T-helper 9 cell (primary cell): ENCODE measurements around the gene VPS25.
A peak's percentile ranks its signal among the peaks of the same experiment; 100 is the strongest.
"Not testable (repeated sequence)": the region's sequence is repeated elsewhere in the genome, so short reads cannot be mapped to it uniquely, and the experiment has no call there.

Source experiments
- DNase-seq: peaks from one replicate; pipeline ENCODE4 v3.0.0-alpha.2; 2020
- total RNA-seq, 2 donors: gene quantifications; one replicate each; lab custom pipeline; 2026; lab: John Stamatoyannopoulos, UW

The VPS25 gene
- total RNA-seq = 10.6 to 21.4 reads per million in 2 donors

GRCh38 chr17:42773290-42774035 lies at the start of gene VPS25:
Gene VPS25, plus strand, starts transcription at chr17:42773449. Its CDS starts 27 bp downstream, at chr17:42773476.
- DNase-seq = peak; percentile 54

- no peak for DNase-seq
Measured at GRCh38 chr17:42723636-42724035, 49.6 kb upstream of the VPS25 start.

GRCh38 chr17:42725143-42725542 lies 48.1 kb upstream of the VPS25 start:
- DNase-seq = no peak

GRCh38 chr17:42740699-42741098 lies 32.5 kb upstream of the VPS25 start:
- DNase-seq = no peak

- not testable (repeated sequence) for DNase-seq
Measured at GRCh38 chr17:42742916-42743315, 30.3 kb upstream of the VPS25 start.

DNA sequence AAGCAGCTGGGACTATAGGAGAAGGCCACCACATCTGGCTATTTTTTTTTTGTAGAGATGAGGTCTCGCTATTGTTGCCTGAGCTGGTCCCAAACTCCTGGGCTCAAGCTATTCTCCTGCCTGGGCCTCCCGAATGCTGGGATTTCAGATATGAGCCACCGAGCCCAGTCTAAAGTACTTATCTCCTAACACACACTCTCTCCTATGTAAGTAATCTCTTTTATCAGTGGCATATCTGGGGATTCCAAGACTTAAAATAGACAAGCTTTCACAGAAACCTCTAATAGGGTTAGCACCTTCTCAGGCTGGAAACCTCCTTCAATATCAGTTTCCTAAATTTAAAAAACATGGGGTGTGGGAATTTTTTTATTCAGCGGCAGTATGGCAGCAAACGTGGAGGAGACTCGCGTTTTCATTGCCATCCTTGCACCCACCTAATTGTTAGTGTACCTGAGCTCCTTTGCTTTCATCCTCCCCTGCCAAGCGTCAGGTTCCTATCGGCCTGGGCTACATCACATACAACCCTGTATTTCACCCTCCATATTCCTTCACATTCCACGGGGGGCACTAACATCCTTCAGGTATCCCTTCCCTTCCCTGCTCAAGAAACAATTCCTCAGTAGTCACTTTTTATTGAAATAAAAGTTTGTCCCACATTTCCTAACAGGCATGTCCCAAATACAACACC lies 29.5 kb upstream of the VPS25 start:
- DNase-seq = no peak

- peak; percentile 61 for DNase-seq
Measured at GRCh38 chr17:42744283-42744805, 28.9 kb upstream of the VPS25 start.

DNA sequence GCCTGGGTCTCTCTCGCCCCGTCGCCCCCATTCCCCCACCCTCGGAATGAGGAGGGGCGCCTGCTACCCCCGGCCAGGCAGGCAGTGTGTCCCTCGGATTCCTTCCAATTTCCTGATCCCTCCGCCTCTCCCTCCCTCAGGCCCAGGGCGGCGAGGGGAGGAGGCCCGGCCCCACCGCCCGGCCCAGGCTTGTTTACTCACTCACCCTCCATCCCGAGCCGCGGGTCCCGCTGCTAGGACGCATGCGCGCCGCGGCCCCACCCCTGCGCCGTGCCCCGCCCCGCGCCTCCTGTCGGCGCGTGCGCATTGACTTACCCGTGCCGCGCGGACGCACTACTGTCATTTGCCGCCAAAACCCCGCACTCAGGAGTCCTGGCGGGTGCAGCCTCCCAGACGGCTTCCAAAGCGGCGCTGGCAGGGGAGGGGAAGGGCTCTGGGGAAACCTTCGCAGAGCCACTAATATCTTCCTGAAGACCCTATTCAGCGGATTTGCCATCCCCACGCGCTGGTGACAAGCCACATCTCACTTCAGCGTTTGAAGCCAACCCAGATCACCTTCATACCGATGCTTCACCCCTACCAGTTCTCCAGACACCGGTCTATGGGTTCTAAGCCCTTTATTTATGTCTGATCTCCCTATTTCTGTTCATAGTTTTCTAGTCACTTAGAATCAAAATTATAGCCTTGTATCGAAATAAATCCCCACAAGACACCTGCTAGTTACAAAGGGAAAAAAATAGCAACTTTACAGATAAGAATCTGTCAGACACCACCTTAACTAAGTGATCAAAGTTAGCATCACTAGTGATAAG lies 28.2 kb upstream of the VPS25 start, which contains the start of gene EZH1:
EZH1 (minus strand) TSS at position 235 of the 812 bp plus-strand sequence. CDS start 16,099 bp downstream, outside the sequence.
- peak; percentile 85 for DNase-seq

DNA sequence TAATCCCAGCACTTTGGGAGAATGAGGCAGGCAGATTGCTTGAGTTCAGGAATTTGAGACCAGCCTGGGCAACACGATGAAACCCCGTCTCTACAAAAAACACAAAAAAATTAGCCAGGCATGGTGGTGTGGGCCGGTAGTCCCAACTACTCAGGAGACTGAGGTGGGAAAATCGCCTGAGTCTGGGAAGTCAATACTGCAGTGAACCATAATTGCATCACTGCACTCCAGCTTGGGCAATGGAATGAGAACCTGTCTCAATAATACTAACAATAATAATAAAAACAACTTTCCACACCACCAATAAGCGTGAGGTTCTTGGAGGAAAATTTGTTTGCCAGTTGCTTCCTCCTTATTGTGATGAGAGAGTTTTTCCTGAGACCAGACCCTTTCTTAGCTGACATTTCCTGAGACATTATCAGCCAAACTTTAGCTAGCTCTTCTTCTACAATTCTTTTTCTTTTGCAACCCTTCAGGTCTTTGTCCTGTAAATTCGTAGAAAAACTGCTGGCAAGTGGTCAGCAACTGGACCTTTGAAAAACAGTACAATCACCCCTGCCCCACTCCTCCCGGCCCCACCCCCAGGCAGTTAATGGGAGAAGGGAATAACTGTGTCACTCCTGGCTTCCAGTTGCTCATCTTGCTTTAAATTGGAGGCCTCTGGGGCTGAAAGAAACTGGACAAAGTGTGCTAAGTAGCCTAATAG lies 24.9 kb upstream of the VPS25 start:
- DNase-seq = no peak

DNA sequence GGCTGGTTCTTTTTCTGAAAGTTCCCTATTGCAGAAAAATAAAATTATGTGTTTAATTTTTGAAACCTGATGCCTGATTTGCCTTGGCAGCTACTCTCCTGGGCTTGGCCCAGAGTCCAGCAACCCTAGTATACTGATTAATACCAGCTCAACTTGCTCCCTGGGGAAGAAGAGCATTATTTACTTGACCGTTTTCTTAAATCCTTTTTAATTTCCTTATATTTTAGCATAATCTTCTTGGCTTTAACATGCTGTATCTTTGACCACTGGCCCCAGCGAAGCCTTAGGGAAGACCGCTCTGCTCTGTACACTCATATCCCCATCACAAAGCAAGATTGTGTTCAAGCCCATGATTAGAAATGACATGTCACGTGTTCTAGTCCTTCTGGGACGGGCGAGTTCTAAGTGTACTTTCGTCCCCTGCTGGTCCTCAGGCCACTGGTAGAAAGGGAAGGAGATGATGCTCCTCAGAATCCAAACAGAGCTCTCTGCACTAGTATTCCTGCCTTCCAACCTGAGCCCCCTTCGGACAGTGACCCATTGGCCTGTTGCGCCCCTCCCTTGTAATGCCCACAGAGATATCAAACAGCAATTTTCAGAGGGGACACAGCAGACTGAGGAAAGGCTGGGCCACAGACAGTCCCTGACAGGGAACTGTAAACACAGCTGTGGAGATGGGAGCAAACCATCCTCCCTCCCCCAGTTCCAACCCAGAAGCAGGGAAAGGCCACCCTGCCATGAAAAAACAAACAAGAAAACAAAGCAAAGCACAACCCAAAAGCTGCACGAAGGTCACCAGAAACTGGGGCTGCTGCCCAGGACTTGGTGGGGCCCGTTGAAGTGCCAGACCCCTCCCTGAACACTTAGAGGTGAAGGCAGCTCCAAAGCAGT lies 24.1 kb upstream of the VPS25 start:
- DNase-seq = no peak

DNA sequence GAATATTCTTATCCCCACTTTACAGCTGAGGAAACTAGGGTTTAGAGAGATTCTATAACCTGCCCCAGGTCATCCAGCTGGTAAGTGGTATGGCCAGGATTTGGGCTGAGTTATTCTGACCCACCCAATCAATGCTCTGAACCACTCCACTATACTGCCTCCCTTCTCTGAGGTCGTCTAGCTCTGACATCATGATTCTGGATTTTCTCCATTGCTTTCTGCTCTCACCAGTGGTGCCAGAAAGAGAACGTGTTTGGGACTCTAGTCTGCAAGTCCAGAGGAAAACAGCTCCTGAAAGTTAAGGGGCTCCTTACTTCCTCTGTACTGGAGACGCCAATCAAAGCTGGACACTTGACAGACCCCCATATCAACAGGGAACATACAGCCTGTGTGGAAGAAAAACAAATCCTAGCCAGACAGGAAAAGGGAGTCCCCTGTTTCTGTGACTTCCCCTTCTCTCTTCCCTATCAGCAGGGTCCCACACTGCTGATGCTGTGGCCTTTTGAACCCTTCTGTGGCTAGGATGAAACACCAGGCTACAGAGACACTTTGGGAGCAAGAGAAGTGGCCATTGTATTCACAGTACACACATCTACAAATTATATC lies 22.4 kb upstream of the VPS25 start:
- DNase-seq = no peak

DNA sequence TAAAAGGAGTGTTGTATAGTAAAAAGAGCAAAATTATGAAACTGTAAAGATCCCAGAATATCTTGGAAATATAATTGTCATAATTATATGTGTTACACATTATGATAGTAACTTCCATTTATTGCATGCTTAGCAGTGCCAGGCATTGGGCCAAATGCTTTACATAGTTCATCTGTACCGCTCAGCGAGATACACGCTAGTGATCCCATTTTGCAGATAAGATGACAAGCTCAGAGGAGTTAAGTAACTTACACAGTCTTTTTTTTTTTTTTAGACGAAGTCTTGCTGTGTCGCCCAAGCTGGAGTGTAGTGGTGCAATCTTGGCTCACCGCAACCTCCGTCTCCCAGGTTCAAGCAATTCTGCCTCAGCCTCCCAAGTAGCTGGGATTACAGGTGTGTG lies 21.6 kb upstream of the VPS25 start:
- no peak for DNase-seq

DNA sequence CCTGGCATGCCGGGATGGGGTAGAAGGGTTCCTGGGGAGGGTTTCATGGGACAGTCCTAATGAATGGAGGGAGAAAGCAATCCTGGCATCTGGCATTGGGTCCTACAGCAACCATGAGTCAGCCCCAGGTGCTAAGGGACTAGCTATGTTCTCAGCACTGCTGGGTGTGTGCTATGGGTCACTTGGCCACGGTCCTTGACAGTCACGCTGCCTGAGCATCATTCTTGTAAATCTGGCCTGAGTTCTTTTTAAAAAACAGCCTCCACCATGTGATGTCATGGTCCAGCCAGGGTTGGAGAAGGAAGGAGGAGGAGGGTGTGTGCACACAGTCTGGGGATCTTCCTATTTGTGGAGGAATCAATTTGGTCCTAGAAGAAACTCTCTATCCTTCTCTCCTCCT lies 18.5 kb upstream of the VPS25 start:
- no peak for DNase-seq

- no peak for DNase-seq
Measured at GRCh38 chr17:42759982-42760651, 13.1 kb upstream of the VPS25 start.

DNA sequence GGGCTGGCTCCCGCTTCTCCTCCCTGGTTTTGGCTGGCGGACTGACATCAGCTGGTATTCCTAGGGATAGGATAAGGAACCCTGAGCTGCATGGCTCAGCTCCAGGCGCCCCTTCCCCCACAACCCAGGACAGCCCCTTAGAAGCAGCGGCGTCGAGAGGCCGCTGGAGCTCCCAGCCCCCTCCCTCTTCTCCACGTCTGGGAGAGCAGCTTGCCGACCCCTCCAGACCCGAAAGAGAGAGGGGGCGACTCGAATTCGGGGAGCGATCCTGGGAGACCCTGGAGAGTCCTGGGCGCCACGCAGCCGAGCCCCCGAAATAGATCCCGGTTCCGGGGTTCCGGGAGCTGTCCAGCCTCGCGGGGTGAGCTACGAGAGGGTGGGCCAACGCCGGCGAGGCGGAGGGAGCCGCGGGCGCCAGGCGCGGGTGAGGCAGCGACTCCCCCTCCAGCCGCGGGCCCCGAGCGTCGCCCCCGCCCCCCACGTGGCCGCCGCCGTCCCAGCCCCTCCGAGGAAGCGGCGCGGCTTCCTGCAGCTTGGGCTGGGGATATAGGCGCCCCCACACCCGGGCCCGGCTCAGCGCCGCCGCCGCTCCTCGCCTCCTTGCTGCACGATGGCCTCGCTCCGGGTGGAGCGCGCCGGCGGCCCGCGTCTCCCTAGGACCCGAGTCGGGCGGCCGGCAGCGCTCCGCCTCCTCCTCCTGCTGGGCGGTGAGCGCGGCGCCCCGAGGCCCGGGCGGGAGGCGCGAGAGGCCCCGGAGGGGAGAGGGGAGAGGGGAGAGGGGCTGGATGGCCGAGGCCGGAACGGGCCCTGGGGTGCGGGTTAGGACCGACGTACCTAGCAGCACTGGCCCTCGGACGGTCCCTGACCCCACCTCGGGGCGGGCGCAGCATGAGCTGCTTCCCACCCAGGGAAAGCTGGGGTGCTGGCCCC lies 12.3 kb upstream of the VPS25 start, which contains the start of gene RAMP2:
RAMP2 (plus strand) TSS at position 576 of the 930 bp plus-strand sequence; CDS start at position 611, 35 bp downstream.
- no peak for DNase-seq

- DNase-seq = no peak
Measured at GRCh38 chr17:42761638-42762037, 11.6 kb upstream of the VPS25 start.

DNA sequence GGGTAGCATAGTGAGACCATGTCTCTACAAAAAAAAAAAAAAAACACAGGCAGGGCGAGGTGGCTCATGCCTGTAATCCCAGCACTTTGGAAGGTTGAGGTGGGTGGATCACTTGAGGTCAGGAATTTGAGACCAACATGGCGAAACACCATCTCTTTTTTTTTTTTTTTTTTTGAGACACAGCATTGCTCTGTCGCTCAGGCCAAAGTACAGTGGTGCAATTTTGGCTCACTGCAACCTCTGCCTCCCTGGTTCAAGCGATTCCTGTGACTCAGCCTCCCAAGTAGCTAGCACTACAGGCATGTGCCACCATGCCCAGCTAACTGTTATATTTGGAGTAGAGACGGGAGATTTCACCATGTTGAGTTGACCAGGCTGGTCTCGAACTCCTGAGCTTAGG lies 7.1 kb upstream of the VPS25 start:
- no peak for DNase-seq

- no peak for DNase-seq
Measured at GRCh38 chr17:42767512-42767911, 5.7 kb upstream of the VPS25 start.

- not testable (repeated sequence) for DNase-seq
Measured at GRCh38 chr17:42768006-42768405, 5.2 kb upstream of the VPS25 start.
